GM18519 (cell line): ENCODE data around the gene NFS1.
A peak's percentile ranks its signal among the peaks of the same experiment; 100 is the strongest.
"Not testable (repeated sequence)": the region's sequence is repeated elsewhere in the genome, so short reads cannot be mapped to it uniquely, and the experiment has no call there.

Experiments used
- ATAC-seq: cut with Tn5 transposase; IDR thresholded peaks from one replicate; pipeline ENCODE4 v1.9.1; 2021; ENCODE audit warnings: mild to moderate bottlenecking, moderate library complexity; ENCODE audit not compliant: unreplicated experiment, low FRiP score

NFS1 gene

DNA sequence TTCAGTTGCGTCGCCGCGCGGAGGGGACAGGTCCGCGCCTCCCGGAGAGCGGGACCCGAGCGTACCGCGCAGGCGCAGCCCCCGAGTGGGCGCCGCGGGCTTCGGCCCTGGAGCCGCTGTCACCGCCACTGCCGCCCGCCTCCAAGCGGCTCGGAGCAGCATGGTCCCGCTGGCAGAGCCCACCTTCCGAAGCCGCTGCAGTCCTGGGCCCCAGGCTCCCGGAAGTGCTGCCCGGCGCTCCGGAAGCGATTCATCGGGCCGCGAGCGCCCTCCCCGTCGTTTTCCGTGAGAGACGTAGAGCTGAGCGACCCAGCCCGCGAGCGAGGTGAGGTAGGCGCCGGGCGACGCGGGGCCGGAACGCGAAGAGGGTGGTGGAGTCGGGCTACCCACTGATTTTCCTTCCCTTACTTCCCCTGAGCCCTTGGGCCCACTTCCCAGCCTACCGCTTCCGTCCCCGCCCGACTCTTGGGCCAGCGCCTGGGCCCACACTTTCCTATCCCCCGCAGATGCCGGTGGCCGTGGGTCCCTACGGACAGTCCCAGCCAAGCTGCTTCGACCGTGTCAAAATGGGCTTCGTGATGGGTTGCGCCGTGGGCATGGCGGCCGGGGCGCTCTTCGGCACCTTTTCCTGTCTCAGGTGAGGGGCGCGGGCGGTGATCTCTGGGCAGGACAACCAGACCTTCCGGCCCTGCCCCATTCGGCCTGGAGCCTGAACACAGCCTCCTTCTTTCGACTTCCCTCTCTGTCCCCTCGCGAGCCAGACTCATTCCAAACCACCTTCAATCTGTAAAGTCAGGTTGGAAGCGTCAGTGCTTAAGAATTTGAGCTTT is at the start of gene NFS1, which contains the start of gene ROMO1:
NFS1 (minus strand) TSS at position 226 of the 830 bp plus-strand sequence; CDS start at position 162, 64 bp downstream.
ROMO1 (plus strand) TSS at position 279 of the 830 bp plus-strand sequence; CDS start at position 507, 228 bp downstream.
- peak; percentile 60 for ATAC-seq

GRCh38 chr20:35744492-35744841 is 45.3 kb upstream of the NFS1 start:
- ATAC-seq = not testable (repeated sequence)

- no peak for ATAC-seq
These were observed 44.7 kb upstream of the NFS1 start for GRCh38 chr20:35743693-35744491.

DNA sequence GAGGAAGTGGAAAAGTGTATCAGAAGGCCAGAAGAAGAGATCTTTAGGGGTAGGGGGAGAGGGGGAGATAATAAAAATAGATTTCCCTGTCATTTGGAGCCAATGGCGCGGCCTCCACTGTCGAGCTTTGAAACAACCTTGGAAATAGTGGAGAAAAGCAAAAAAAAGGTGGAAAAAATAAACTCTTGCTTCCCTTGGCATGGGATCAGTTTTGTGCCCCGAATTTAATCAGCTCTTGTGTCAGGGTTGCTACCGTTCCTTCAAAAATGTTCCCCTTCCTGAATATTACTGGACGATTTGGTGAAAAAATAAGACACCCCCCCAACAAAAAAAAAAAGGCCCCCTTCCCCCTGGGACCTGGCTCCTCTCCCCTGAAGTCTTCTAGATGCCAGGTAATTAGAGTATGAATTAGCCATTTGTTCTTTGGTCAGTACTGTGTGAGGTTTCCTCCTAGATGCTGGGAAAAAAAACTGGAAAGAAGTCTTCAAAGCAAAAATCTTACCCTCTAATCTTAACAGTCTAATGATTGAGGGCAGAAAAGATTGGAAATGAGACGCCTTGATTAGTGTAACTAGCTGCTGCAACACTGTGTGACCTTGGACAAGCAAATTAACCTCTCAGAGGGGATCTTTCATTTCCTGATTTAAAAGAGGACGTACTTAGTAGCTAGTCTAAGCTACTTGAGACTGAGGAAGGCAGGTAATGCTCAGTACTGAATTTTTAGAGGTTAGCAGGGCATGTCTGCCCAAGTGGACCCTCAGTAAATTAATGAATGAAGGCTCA is 43.8 kb upstream of the NFS1 start:
- no peak for ATAC-seq

- ATAC-seq = peak; percentile 84
These were observed 43.0 kb upstream of the NFS1 start, which contains the start of gene RBM39 for GRCh38 chr20:35741892-35742740. RBM39 (minus strand) TSS chr20:35742260; CDS start chr20:35740874, 1,386 bp downstream.

DNA sequence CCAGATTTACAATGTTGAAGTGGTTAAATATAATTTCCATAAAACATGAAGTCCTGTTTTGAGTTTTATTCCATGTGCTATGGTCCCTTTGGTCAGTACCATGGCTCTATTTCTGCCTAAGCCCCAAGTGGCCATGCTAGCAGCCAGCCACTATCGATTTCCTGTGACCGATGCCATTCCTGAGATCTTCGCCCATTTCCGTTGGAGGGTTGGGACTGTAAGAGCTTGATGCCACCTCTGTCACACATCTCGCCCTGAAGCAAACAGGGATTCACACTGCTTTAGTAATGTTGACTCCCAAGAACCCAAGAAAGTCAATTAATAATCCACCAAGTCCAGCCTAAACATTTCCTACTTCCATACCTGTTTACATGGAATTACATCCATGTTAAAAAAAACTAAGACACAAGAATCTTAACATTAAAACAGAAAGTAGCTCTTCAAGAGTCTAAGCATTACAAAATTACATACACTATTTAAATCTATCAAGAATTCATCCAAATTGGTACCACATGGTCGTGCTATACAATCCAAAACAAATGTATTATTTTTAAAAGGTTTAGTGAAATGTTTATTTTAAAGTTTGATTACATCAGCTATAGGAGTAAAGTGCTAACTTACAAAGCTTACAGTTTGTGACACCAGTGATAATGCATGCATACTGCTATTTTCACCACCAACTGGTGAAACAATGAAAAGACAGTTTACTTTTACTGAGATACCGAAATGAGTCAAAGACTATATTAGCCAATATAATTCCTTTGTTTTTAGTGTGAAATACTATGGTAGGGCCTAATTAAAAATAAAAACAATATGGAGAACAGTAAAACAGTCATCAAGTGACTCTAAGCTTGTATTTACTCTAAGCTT is 40.4 kb upstream of the NFS1 start:
- no peak for ATAC-seq

- no peak for ATAC-seq
These were observed 39.4 kb upstream of the NFS1 start for GRCh38 chr20:35738410-35739179.

GRCh38 chr20:35737865-35738333 is 38.7 kb upstream of the NFS1 start:
- ATAC-seq = no peak

DNA sequence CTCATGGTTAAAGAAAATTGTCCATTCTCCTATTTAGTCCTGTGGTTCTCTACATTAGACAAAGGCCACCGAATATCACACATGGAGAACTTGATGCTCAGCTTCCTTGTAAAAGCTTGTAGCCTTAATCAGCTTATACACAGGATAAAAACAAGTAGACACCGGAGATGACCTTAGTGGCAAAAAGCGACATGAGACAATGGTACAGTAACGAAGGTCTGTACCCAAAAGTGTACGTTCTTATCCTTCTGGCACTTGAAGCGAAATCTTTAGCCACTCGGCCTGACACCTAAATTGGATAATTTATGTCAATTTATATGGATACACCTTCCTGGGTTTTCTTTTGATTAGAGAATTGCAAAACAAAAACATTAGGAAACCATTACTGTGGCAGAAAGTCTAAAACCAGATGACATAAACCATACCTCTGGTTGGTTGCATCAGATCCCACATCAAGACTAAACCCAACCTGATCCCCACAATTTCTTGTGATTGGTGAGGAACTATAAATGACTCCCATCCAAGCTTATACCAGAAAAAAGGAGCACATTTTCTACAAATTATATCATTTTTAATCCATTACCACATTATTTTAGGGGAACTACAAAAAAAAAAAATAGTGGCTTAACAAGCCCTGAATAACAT is 36.8 kb upstream of the NFS1 start:
- no peak for ATAC-seq

DNA sequence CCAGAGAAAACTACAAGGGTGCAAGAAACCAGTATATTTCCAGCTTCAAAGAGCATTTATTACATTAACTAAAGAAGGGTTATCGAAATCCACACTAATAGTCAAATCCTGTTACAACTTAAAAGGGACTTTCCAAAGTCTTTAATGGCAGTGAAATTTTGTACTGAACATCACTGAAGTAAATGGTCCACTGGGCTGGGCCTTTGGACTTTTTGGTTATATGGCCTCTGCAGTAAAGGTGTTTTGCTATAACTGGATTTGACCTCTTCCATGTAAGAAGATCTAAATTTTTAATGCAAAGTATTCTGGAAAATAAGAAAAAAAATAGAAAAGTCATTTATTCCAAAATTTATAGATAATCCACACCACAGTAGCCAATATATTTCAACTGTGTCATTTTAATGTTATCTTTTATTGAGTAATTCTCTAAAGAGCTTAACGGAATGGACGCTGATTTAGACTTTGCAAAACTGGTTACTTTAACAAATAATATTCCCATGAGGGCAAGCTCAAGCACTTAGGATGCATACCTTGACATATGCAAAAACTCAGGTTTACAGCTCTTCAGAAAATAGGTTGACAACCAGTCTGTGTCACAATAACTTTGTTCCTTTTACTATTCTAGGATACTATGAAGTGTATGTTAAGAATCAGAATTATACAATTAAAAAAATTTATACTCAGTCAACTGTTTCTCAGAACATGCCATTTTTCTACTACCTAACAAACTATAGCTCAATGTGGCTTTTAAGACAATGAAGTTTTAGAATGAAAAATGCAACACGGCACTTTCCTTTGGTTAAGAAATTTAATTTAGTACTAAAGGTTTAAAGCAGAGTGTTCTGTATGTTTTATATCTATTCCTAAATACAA is 35.9 kb upstream of the NFS1 start:
- no peak for ATAC-seq

- ATAC-seq = no peak
These were observed 35.2 kb upstream of the NFS1 start for GRCh38 chr20:35734374-35734773.

- ATAC-seq = no peak
These were observed 33.5 kb upstream of the NFS1 start for GRCh38 chr20:35732644-35732982.

- no peak for ATAC-seq
These were observed 32.9 kb upstream of the NFS1 start for GRCh38 chr20:35731862-35732643.

DNA sequence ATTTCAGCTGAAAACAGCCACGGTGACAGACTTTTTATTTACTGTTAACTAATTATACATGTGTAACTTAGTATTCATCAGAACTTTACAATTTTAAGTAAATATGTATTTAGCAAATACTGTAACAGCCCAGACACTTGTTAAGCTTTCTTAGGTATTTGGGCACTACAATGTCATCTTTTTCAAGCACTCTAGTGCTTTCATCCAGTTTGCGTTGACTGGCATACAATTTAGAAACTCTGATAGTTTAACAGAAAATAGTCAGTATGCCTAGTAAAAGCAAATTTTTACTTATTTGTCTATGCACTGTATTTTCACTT is 32.3 kb upstream of the NFS1 start:
- ATAC-seq = no peak

DNA sequence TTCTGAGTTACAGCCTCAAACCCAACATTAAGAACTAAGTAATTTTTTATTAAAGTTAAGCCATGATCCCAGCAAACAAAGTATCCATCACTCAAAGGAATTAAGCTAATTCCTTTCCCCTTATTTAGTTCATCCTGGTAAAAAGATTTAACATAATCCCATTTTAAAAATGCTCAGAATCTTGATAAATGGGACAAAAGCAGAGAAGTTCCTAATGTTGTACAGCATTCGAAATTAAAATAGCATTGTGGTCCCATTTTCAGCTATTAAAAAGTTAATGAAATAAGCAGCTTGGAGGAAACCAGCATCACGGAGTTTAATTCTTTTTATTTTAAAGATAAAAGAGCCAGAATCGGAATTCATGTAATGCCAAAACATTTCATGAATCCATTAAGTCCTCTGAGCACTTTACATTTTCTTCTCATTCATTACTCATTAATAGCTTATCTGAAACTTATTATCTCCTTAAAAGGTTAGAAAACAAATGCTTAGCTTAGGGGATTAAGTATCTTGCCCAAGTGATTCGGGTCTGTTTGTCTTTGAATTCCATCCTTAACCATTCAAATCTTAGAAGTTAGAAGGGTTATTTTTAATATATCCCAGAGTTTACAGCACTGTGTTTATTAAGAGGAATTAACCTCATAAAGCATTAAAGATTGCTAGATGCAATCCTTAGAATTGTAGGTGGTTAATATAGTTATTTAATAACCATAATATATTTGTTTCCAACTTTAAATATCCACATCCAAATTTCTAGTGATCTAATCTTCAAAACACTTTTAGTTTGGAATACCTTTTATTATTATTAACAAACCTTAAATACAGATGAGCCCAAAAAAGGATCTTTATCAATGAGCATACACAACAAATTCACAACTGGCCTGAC is 31.7 kb upstream of the NFS1 start:
- no peak for ATAC-seq
